Stimulated activated CD8-positive, alpha-beta memory T cell treated with anti-CD3 and anti-CD28 coated beads, Interleukin-15, amount 100 ng/mL, for 4 hours (primary cell): ENCODE data around the gene ARHGAP10.

ENCODE experiments used
- DNase-seq, 2 donors: peaks; one replicate each; pipeline ENCODE4 v3.0.0-alpha.2; 2020; ENCODE audit warnings: low read depth in 2 of 2

The ARHGAP10 gene

DNA sequence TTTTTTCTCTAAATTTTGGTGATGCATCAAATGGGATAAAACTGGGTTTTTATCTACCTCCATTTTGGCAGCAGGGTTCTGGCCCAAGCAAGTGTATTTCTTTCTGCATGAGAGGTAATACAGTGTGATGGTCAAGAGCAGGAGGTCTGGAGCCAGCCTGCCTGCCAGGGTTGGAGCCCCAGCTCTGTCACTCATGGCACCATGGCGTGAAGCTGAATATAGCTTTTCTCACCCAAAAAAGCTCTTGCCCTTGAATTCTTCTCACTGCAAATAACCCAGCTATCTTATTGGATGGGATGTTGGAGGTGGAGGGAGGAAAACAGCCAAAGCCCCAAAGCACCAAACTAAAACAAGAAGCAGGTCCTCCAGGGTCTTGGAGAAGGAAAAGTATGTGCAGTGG lies 218.4 kb downstream of the ARHGAP10 start:
- no peak for DNase-seq

DNA sequence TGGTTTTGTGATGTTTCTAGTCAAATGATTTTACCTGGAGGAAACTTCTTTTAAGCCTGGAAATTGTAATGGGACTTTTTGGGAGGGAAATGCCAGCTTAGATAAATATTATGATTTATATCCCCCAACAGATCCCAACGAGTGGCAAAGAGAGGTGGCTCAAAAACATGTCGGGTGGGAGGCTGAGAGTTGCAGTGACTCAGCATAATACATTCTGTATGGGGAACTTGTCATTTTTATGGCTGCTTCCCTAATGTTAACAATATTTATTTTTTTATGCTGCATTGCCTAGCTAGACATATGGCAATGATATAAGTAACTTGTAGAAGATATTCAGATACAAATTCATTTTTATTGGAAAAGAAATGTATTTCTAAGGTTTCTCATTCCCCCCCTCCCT lies 219.0 kb downstream of the ARHGAP10 start:
- DNase-seq: no peak

DNA sequence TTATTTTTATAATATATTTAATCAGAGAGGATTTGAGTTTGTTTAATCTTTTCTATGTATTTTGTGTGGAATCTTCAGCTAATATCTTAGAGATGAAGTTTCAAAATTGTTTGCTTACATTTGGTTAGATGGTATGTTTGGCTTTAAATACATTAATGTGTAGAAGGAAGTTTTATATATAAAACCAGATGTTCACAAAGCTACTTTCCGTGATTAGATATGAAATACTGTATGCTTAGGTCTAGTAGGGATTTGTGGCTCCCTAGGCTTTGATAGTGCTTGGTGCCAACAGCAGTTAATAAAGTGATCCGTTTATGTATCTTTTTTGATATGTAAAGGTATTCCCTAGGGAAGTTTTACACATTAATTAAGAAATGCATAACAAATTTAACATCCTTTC lies 223.0 kb downstream of the ARHGAP10 start:
- no peak for DNase-seq

DNA sequence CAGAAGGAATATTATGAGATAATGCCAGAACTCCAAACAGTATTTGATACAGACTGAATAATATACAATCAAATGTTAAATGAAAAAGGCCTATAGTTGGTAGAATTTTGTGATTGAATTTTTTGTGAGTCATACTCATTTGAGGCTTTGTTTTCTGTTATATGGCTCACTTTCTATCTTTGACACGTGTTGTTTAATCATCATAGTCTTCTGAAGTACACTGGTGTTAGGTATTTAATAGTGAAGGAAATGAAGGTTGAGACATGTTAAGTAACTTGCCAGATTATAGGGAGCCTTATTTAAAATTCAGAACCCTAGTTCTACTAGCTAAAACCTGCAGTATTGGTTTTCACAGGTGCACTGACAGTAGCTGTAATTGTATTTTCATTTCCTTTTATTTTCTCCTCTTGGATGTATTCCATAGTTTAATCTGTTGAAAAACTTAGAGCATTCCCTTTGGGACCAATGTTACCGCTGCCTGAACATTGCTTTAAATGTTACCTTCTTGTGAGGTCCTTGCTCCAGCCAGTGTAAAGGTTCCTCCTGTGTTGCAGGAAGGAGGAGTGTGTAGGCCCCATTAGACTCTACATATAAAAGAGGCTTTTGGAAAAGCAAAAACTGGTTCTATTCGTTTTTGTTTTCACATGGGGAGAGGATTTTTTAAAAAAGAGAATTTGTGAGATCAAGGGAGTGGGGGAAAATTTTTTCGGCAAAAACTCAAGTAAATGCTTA lies 224.1 kb downstream of the ARHGAP10 start:
- DNase-seq: no peak

DNA sequence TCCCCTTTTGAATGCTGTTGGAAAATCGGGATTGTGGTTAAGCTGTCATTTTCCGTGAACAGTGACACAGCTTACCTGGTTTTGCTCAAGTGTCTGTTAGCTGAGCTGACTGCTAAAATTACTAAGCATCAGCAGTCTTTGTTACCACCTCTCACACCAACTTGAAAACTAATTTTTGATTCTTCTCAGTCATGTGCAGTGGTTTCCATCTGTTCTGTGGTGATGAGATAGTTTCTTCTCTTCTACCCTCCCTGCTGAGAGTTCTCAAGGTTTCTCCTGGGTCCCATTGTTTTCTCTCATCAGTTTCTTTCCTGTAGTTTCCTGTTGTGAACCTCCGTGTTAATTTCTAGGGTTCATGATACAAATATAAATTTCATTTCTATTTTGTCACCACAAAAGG lies 225.6 kb downstream of the ARHGAP10 start:
- DNase-seq: no peak

DNA sequence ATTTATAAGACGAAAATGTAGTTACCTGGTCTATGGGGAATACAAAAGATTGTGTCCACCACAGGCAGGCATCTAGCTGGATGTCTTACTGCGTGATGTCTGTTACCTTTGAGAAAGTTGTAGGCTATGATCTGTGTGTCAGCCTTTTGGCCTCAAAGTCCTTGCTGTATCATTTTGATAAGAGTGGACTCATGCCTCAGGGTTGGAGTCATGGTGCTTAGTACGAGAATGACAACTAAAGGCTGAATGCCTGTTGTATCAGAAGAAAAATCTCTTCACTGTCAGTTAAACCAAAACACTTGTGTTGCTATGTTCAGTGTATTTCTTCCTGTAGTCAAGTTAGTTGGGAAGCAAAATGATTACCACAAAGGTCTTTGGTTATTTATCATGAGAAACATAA lies 226.2 kb downstream of the ARHGAP10 start:
- DNase-seq: no peak

DNA sequence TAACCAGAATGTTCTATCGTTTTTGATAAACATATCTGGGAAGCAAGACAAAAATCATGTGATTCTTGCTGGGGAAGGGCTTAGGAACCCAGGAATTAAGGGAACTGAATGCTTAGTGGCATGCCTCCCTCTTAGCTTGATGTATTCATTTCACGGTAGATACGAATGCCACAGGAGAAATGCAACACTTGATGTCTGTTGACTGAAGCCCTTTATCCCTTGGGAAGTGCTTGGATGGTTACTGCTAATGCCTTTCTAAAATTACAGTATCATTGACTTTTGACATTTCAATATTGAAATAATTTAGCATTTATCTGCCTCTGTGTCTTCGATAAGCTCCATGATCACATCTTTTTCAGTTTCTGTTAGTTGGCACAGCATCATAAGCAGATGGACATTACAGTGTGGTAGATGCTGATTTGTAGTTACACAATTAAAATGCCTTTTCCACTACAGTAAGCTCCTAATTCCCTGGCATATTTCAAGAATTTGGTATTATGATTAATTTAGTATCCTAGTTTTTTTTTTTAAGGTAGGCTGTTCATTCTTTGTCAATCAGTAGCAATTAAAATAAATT lies 226.7 kb downstream of the ARHGAP10 start:
- no peak for DNase-seq

DNA sequence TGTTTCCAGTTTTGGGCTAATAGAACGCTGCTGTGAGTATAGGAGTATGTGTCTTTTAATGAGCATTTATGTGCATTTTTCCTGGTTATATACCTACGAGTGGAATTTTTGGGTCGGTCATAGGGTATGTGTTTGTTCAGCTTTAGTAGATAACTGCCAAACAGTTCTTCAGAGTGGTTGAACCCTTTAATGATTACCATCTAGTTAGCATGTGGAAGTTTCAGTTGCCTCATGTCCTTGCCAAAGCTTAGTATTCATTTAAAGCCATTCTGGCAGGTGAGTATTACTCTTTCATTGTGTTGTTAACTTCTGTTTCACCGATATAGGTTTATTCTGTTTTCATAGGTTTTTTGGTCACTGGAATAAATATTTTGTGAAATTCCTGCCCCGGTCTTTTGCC lies 229.1 kb downstream of the ARHGAP10 start:
- no peak for DNase-seq

DNA sequence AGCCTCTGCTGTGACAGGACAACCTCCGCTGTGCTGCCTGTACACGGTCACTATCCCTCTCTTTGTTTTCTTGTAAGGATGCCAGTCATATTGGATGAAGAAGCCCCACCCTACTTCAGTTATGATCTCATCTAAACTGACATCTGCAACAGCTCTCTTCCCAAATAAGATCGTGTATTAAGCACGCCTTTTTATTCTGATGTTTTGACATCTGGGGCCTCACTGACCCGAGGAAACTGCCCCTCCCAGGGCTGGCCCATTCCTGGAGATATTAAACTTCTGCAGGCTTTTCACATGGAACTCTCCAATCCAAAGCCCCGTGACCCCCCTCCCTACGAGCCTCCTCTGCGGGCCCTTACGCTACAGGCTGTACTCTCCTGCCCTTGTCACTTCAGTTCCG lies 232.0 kb downstream of the ARHGAP10 start:
- DNase-seq: no peak

DNA sequence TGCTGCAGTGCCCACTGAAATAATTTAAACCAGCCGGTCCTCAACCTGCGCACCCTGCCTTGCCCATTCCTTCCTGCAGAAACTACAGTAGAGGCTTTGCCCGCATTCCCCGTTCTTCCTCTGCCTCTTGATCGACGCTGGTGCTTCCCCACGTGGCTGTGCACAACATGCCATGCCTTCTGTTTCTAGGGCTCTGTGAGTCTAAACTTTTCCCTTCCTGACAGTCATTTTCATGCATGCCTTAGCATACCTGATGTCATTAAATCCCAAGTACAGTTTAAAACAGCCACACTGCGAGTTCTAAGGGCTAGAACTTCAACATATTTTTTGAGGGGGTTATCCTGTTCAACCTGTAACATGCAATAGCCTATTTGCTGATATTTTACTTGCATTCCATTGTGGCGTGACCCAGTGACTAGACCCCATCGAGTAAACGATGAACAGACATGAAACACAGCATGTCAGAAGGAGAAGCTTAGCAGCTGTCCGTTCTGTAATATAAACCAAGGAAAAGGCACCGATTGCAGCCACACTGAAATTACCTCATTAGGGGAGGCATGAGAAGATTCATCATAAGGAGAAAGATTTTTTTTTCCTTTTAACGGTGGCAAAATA lies 232.5 kb downstream of the ARHGAP10 start:
- no peak for DNase-seq

DNA sequence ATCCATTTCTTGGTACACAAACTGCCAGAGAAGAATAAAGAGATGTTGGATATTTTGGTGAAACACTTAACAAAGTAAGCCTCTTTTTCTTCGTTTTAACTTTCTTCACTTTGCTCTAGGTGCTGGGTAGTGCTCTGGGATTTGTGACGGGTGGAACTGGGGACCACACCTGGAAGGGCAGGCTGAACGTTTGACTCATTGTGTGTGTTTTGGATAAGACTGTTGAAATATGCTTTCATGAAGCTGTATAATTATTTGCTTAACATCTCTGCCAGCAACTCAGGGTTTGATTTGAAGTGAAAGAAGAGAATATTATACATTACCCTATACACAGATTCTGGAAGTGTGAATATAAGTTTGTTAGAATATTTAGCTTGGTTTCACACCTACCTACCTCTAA lies 233.2 kb downstream of the ARHGAP10 start:
- no peak for DNase-seq

DNA sequence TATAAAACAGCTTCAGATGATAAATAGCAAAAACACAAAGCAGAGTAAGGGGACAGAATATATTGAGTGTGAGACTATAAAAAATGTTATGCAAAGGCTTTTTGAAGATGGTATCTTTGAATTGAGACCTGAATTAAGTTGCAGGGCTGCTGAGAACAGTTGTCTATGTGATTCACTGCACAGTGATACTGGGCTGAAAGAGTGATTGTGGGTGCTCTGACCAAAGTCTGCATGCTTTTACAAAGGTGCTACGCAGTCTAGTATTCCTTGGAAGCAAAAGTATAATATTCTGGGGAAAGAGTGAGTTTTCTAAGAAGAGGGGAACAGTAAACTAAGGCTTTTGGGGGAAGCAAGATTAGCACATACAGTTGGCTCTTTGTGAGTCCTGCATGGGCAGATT lies 234.0 kb downstream of the ARHGAP10 start:
- DNase-seq: no peak

DNA sequence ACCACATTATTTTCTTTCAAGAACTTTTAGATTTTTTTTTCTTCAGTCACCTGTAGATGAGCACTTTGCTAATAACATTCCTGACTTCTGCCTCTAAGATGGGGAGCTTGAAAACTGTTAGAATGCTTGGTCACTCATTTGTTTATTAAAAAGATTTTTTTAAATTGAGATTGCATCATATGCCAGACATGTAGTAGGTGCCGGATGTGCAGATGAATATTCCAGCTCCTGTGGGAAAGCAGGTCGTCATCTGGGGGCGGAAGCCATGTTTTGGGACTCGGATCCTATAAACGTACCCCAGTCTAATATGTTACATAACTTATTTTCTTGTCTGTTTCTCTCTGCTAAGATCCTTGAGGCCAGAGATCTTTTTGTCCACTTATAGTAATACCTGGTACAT lies 236.8 kb downstream of the ARHGAP10 start:
- no peak for DNase-seq

DNA sequence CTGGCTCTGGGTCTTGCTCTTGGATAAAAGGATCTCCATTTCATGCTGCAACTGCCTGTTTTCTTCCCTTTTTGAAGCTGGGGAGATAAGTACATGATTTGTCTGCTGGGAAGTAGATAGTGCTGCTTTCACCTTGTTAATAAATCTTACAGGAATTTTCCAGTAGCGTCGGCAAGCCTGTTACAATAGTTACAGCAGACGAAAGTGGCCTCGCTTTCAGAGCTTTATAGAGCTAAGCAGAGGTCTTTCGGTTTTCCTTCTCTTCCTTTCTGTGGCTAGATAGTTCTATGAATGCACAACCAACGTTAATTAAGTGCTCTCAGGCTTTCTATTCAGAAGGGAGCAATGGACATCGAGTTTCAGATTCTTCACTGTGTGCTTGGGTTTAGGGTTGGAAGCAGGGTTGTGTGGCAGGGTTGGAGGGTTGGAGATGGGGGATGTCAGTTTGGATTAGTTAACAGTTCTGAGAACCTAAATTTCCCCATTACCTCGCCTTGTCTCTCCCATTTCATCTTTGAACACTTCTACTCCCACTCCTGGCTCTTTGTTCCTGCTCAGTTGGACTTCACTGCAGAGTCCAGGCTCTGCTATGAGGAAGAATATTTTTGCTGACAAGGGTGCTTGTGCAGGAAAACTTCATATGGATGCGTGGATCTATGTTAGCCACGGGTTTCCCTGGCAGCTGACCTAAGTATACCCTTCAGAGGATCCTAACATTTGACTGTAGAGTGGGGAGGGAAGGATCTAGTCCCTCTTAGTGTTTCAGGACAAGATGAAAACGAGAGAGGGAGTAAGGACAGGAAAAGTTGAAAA lies 237.9 kb downstream of the ARHGAP10 start:
- no peak for DNase-seq

DNA sequence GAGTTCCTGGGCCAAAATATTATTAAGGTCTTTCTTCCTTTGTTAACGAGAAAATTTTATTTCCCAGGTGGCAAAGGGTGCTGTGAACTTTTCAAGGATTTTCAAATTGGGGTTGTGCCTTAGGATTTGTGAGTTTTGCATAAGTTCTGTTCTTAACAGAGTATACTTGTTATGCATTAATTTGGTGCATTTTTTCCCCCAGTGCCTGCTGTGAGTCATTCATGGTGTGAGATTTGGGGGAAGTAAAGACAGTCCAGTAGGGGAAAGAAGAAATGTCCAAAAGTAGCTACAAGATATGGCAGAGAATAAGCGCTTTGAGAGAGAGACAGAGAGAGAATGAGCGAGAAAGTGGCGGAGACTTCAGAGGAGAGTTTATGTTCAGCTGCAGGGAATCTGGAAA lies 239.2 kb downstream of the ARHGAP10 start:
- no peak for DNase-seq

DNA sequence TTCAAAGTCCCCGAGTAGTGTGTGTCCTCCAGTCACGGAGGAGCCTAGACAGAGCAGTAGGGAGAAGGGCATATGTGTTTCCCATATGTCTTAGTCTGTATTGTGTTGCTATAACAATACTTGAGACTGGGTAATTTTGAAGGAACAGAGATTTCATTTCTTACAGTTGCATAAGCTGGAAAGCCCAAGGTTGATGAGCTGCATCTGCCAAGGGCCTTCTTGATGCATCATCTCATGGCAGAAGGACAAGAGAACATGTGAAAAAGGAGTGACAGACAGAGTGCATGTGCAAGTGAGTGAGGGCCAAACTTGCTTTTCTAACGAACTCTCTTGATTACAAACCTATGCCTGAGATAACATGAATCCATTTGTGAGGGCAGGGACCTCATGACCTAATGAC lies 243.4 kb downstream of the ARHGAP10 start:
- DNase-seq: no peak

DNA sequence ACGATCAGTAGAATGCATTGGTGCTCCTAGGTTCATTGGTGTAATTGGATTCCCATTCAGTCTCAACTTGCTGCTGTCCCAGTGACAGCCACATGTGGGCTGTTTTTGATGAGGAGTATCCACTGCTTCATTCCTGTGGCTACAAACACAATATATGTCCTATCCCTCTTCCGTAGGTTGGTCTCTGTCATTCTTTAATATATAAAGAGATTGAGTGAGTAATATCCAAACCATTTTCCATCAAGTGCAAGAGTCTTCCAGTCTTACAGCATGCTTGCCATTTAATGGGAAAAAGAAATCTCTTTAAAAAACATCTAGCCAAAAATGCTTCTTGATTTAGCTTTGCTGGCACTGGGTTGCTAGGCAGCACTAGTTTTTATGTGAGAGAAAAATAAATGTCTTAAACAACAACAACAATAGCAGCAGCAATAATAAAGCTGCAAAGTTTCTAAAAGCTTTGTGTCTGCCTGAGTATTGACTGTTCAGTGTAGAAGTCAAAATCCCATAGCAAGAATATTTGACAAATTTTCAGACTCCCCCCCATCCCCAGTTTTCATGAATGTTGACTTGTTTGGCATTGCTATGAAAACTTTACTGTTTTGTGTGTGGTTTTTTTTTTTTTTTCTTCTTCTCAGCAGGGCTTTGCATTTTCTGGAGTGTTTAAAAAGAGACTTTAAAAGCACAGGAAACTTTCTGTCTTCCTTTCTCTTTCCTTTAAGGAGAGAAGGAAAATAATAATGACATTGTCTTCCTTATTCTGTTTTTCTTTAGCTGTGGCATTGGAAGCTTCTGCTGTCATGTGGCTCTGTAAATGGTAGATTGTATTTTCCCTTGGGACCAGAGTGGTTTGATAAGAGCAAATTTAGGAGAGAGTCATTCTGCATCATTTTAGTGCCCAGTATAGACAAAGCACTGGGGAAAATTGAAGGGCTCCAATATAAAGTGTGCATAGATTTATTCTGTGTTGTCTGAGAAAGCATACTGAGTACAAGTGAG lies 244.3 kb downstream of the ARHGAP10 start:
- DNase-seq: no peak

DNA sequence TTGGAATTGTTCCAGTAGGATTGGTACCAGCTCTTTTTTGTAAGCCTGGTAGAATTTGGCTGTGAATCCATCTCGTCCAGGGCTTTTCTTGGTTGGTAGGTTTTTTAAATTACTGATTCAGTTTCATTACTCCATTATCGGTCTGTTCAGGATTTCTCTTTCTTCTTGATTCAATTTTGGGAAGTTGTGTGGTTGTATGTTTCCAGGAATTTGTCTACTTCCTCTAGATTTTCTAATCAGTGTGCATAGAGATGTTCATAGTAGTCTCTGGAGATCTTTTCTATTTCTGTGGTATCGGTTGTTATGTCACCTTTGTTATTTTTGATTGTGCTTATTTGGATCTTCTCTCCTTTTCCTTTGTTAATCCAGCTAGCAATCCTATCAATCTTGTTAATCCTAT lies 248.7 kb downstream of the ARHGAP10 start:
- no peak for DNase-seq

DNA sequence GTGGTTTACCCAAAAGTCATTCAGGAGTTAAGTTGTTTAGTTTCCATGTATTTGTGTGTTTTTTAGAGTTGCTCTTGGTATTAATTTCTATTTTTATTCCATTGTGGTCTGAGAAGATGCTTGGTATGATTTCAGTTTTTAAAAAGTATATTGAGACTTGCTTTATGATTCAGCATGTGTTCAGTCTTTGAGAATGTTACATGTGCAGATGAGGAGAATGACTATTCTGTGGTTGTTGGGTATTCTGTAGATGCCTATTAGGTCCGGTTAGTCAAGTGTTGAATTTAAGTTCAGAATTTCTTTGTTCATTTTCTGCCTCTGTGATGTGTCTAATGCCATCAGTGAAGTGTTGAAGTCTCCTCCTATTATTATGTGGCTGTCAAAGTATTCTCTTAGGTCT lies 249.4 kb downstream of the ARHGAP10 start:
- DNase-seq: no peak

DNA sequence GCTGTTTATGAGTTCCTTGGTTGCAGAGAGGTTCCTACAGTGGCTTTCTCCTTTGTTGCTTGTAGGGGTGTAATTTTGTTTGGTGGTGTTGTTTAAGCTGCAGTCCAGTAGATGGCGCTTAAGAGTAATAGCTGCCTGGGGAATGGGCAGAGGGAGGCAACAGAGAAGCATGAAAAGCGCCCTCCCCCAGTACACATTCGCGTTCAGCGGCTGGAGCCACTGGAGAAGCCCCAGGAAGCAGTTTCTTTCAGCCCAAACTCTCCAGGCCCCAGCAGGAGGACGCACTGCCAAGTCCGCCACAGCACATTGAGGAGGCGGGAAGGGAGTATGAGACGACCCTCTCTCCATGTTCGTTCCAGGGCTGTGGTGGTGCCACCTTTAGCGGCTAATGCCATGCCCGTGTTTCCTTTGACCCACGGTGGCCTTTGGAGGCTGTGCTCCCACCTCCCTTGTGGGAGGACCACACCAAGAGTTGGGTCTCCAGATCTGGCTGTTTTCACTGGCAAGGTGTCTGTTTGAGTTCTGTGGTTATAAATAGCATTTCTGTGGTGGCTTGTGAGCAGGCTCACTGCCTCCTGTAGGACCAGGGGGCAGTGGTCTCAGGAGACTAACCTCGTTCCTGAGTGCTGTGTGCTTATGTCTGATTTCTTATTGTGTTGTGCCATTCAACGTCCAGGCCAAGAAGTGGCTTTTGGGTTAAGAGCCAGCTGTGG lies 252.3 kb downstream of the ARHGAP10 start:
- no peak for DNase-seq

DNA sequence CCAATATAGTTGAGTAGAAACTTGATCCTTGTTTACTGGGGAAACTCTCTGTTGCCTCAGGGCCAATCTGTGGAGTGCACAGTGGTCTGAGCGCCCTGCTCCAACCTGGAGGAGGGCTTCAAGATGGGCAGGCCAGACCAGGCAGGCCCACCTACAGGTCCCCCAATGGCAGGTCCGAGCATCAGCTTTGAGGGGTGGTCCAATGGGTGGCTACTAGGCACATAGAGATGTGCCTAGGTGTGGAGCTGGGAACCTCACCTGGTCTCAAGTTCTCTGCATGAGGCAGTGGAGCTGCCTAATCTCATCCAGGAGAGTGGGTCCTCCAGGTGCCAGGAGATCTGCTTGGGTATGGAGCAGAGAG lies 252.9 kb downstream of the ARHGAP10 start:
- DNase-seq: no peak
